Calu3 (cell line): ENCODE measurements around the gene CRYGB. TPM values are rescaled to one million over a fixed set of nuclear protein-coding genes. Genes with fewer than 3 reads are reported as not detected.

Experiments used
- BruUV-seq: library from RNA; stranded (reverse); fragments of 400-500 nt; replicated peaks from 2 replicates; lab custom pipeline; 2021; lab: Mats Ljungman, UMichigan
- CTCF ChIA-PET: fragments of 300-600 bp; sonication (Branson Sonifier 250); formaldehyde crosslinking; loops from one replicate; lab custom pipeline; 2022; ENCODE audit warnings: antibody characterized with exemption; lab: Charles Lee
- DNase-seq: peaks from one replicate; pipeline ENCODE4 v3.0.0; 2022
- H3K27ac Mint-ChIP-seq: one replicate; pipeline ENCODE4 v1.8.0; 2022; ENCODE audit warnings: mixed read lengths; ENCODE audit not compliant: unreplicated experiment
- H3K27me3 Mint-ChIP-seq: one replicate; pipeline ENCODE4 v1.8.0; 2022; ENCODE audit warnings: mixed read lengths; ENCODE audit not compliant: unreplicated experiment
- H3K36me3 Mint-ChIP-seq: one replicate; pipeline ENCODE4 v1.8.0; 2022; ENCODE audit warnings: mild to moderate bottlenecking, moderate library complexity, mixed read lengths; ENCODE audit not compliant: insufficient read depth, unreplicated experiment
- H3K4me1 Mint-ChIP-seq: one replicate; pipeline ENCODE4 v1.8.0; 2022; ENCODE audit warnings: mild to moderate bottlenecking, low read depth, mixed read lengths; ENCODE audit not compliant: unreplicated experiment
- H3K4me3 Mint-ChIP-seq: one replicate; pipeline ENCODE4 v1.8.0; 2022; ENCODE audit warnings: mild to moderate bottlenecking, low read depth, moderate library complexity, mixed read lengths; ENCODE audit not compliant: unreplicated experiment
- H3K9me3 Mint-ChIP-seq: one replicate; pipeline ENCODE4 v1.8.0; 2022; ENCODE audit warnings: low read depth, mixed read lengths; ENCODE audit not compliant: unreplicated experiment
- CTCF ChIP-seq: fragments of 200-600 bp; IDR thresholded peaks from one replicate; pipeline ENCODE4 v1.8.0; 2022; ENCODE audit warnings: antibody characterized with exemption; ENCODE audit not compliant: unreplicated experiment
- intact Hi-C: fragments of 100-400 bp; cut with micrococcal nuclease; formaldehyde crosslinking; loops from one replicate; pipeline ENCODE4 v1.10.0; 2022; ENCODE audit not compliant: unreplicated experiment
- total RNA-seq: library from RNA; stranded (reverse); gene quantifications from 2 replicates; pipeline ENCODE4 v1.2.3, GENCODE V29; 2022

Gene CRYGB
- total RNA-seq, 1 experiment from 2014 or later = not detected

GRCh38 chr2:208183526-208183925 is 37.6 kb upstream of the CRYGB start:
- Mint-ChIP-seq H3K9me3 (no peaks in the 10 kb centered on the region), H3K36me3 (no peaks in the 10 kb centered on the region), H3K27me3 (no peaks in the 10 kb centered on the region), H3K4me1 (peaks cover 14% of the 10 kb centered on the region), H3K4me3 (no peak overlapping the region), H3K27ac (no peak overlapping the region)
- TF ChIP-seq CTCF = no peak
- BruUV-seq = no TSS peak
- intact Hi-C loops = no loop called here
- CTCF ChIA-PET = no interaction called here
- DNase-seq = no peak

GRCh38 chr2:208182835-208183234 is 36.9 kb upstream of the CRYGB start:
- H3K4me1 Mint-ChIP-seq = peaks cover 21% of the 10 kb centered on the region
- no TSS peak for BruUV-seq
- H3K9me3 Mint-ChIP-seq = no peaks in the 10 kb centered on the region
- no peak overlapping the region for H3K4me3 Mint-ChIP-seq
- DNase-seq = no peak
- CTCF ChIA-PET = no interaction called here
- intact Hi-C loops = no loop called here
- no peaks in the 10 kb centered on the region for H3K27me3 Mint-ChIP-seq
- H3K27ac Mint-ChIP-seq = no peak overlapping the region
- no peak for TF ChIP-seq CTCF
- H3K36me3 Mint-ChIP-seq = no peaks in the 10 kb centered on the region

GRCh38 chr2:208179028-208179609 is 33.2 kb upstream of the CRYGB start:
- peaks cover 22% of the 10 kb centered on the region for H3K4me1 Mint-ChIP-seq
- no peaks in the 10 kb centered on the region for H3K9me3 Mint-ChIP-seq
- no peaks in the 10 kb centered on the region for H3K27me3 Mint-ChIP-seq
- no peak for TF ChIP-seq CTCF
- CTCF ChIA-PET = interaction anchor here (1.6 kb wide), 1 partner anchor 76 kb away, joined by 9 read pairs; the partner anchor contains the start of gene IDH1
- no peaks in the 10 kb centered on the region for H3K36me3 Mint-ChIP-seq
- H3K27ac Mint-ChIP-seq = no peak overlapping the region
- BruUV-seq = no TSS peak
- intact Hi-C loops = loop anchor here (5.0 to 10.0 kb wide), 2 partner anchors 77 to 196 kb away; no protein-coding TSS in a partner anchor
- peak; percentile 76 for DNase-seq
- no peak overlapping the region for H3K4me3 Mint-ChIP-seq

- no peak for DNase-seq
- H3K36me3 Mint-ChIP-seq = no peaks in the 10 kb centered on the region
- no TSS peak for BruUV-seq
- CTCF ChIA-PET = interaction anchor here (0.7 to 3.4 kb wide), 7 partner anchors 16 to 90 kb away, joined by 3 to 46 read pairs (median 4); partner anchors contain the start of genes IDH1 and PIKFYVE
- TF ChIP-seq CTCF = no peak
- H3K4me3 Mint-ChIP-seq = no peak overlapping the region
- H3K27ac Mint-ChIP-seq = no peak overlapping the region
- H3K27me3 Mint-ChIP-seq = no peaks in the 10 kb centered on the region
- H3K4me1 Mint-ChIP-seq = peaks cover 22% of the 10 kb centered on the region
- intact Hi-C loops = loop anchor here (1.0 to 10.0 kb wide), 3 partner anchors 73 to 199 kb away; no protein-coding TSS in a partner anchor
- no peaks in the 10 kb centered on the region for H3K9me3 Mint-ChIP-seq
These were observed 29.8 kb upstream of the CRYGB start for GRCh38 chr2:208175840-208176153.
